B cell (primary cell): ENCODE data around the gene CSMD2. TPM values are rescaled to one million over a fixed set of nuclear protein-coding genes. Genes with fewer than 3 reads are reported as not detected.

ENCODE experiments used
- ATAC-seq: fragments of 200-7000 bp; cut with Tn5 transposase; one replicate; pipeline ENCODE4 v1.10.0; 2021; ENCODE audit warnings: low read depth, mild to moderate bottlenecking, moderate number of reproducible peaks, moderate library complexity
- CTCF ChIA-PET: fragments of 350-600 bp; sonication (Branson Sonifier 250); formaldehyde crosslinking; loops from one replicate; lab custom pipeline; 2021; ENCODE audit warnings: antibody characterized with exemption, inconsistent platforms; lab: Charles Lee
- POLR2A ChIA-PET: fragments of 350-600 bp; sonication (Branson Sonifier 250); formaldehyde crosslinking; loops from one replicate; lab custom pipeline; 2021; ENCODE audit warnings: antibody characterized with exemption; lab: Charles Lee
- DNase-seq: peaks from one replicate; pipeline ENCODE4 v3.0.0; 2013
- H2AFZ ChIP-seq: 2 replicates; pipeline ENCODE4 v1.6.1; 2012; ENCODE audit warnings: mild to moderate bottlenecking, low read depth, low read length; ENCODE audit not compliant: insufficient read depth, poor library complexity, severe bottlenecking
- H3K27ac ChIP-seq, 2 donors: 1 replicate in 1 of 2; 2 replicates in 1 of 2; pipeline ENCODE4 v1.5.1; 2012 to 2013; ENCODE audit warnings: low read length in 2 of 2, mild to moderate bottlenecking in 2 of 2, moderate library complexity in 1 of 2
- H3K27me3 ChIP-seq, 4 experiments: fragments of 200-600 bp in 1 of 4; sonication (generic) in 1 of 4; replicated peaks in 1 of 4; 1 replicate in 2 of 4; 2 replicates in 2 of 4; pipeline versions ENCODE4 v1.6.1 to v1.7.0; 2013 to 2016; ENCODE audit warnings: low read length in 3 of 4, mild to moderate bottlenecking in 2 of 4, mixed read lengths in 1 of 4, moderate library complexity in 1 of 4; ENCODE audit not compliant: insufficient read depth in 4 of 4, control insufficient read depth in 3 of 4; ENCODE audit errors: control extremely low read depth in 1 of 4
- H3K36me3 ChIP-seq, 2 experiments: replicated peaks in 1 of 2; 1 replicate in 1 of 2; 2 replicates in 1 of 2; pipeline versions ENCODE4 v1.6.1 to v1.7.1; 2013; ENCODE audit warnings: low read length in 1 of 2; ENCODE audit not compliant: insufficient read depth in 2 of 2, control insufficient read depth in 1 of 2; ENCODE audit errors: control extremely low read depth in 1 of 2, extremely low read depth in 1 of 2
- H3K4me1 ChIP-seq, 2 donors: fragments of 200-600 bp in 1 of 2; sonication (generic) in 1 of 2; 1 replicate in 1 of 2; 2 replicates in 1 of 2; pipeline versions ENCODE4 v1.5.1 to v1.6.1; 2013 to 2017; ENCODE audit warnings: low read length in 2 of 2; ENCODE audit not compliant: control insufficient read depth in 2 of 2, insufficient read depth in 2 of 2
- H3K4me2 ChIP-seq: replicated peaks from 2 replicates; pipeline ENCODE3; 2012; ENCODE audit warnings: mild to moderate bottlenecking, low read depth, low read length; ENCODE audit not compliant: poor library complexity, severe bottlenecking
- H3K4me3 ChIP-seq, 5 experiments: fragments of 200-600 bp in 1 of 5; sonication (generic) in 1 of 5; 1 replicate in 3 of 5; 2 replicates in 2 of 5; pipeline versions ENCODE4 v1.5.1 to v1.7.0; 2011 to 2016; ENCODE audit warnings: low read length in 4 of 5, mild to moderate bottlenecking in 4 of 5, low read depth in 2 of 5, control low read depth in 1 of 5, moderate library complexity in 1 of 5; ENCODE audit not compliant: insufficient read depth in 1 of 5; ENCODE audit errors: control extremely low read depth in 1 of 5, extremely low read depth in 1 of 5
- H3K79me2 ChIP-seq: fragments of 200-600 bp; sonication (generic); one replicate; pipeline ENCODE4 v1.6.0; 2016; ENCODE audit warnings: low read length; ENCODE audit not compliant: control insufficient read depth, insufficient read depth
- H3K9ac ChIP-seq: fragments of 200-600 bp; sonication (generic); 2 replicates; pipeline ENCODE4 v1.6.1; 2017; ENCODE audit warnings: mild to moderate bottlenecking, low read length, moderate library complexity
- H3K9me3 ChIP-seq, 3 donors: one replicate each; pipeline versions ENCODE4 v1.6.1 to v1.7.1; 2013; ENCODE audit warnings: low read length in 2 of 3; ENCODE audit not compliant: control insufficient read depth in 2 of 3, insufficient read depth in 1 of 3; ENCODE audit errors: control extremely low read depth in 1 of 3
- H4K20me1 ChIP-seq: 2 replicates; pipeline ENCODE4 v1.6.0; 2012; ENCODE audit warnings: mild to moderate bottlenecking, low read length; ENCODE audit not compliant: insufficient read depth, control insufficient read depth, poor library complexity, severe bottlenecking
- H3K27ac Mint-ChIP-seq: one replicate; pipeline ENCODE4 v1.8.0; 2021; ENCODE audit warnings: mixed read lengths
- H3K27me3 Mint-ChIP-seq: one replicate; pipeline ENCODE4 v1.8.0; 2021; ENCODE audit warnings: mixed read lengths
- H3K4me1 Mint-ChIP-seq: one replicate; pipeline ENCODE4 v1.8.0; 2021; ENCODE audit warnings: mixed read lengths
- H3K4me3 Mint-ChIP-seq: one replicate; pipeline ENCODE4 v1.8.0; 2021; ENCODE audit warnings: mixed read lengths
- H3K9me3 Mint-ChIP-seq: one replicate; pipeline ENCODE4 v1.8.0; 2022; ENCODE audit warnings: mixed read lengths; ENCODE audit not compliant: insufficient read depth
- CTCF ChIP-seq: fragments of 200-600 bp; IDR thresholded peaks from one replicate; pipeline ENCODE4 v1.8.0; 2022; ENCODE audit warnings: antibody characterized with exemption, mild to moderate bottlenecking
- EZH2 ChIP-seq: IDR thresholded peaks from 2 replicates; pipeline ENCODE4 v1.6.1; 2012; ENCODE audit warnings: borderline replicate concordance, low read depth, mild to moderate bottlenecking, moderate library complexity, low read length; ENCODE audit not compliant: insufficient read depth, poor library complexity, severe bottlenecking
- WGBS: methylation state at CpG from one replicate; pipeline ENCODE4 v1.1.5; 2013; ENCODE audit warnings: missing lambda C conversion rate; ENCODE audit not compliant: insufficient coverage; 5-methylcytosine and 5-hydroxymethylcytosine counted together
- intact Hi-C: fragments of 100-400 bp; cut with micrococcal nuclease; formaldehyde crosslinking; loops from one replicate; pipeline ENCODE4 v1.10.0; 2022
- polyA plus RNA-seq: library from polyadenylated mRNA; depleted of rRNA; stranded (reverse); fragments of >200 nt; gene quantifications from 2 replicates; pipeline ENCODE4 v1.2.3, GENCODE V29; 2012
- total RNA-seq, 2 donors: library from RNA; stranded (reverse); fragments of 120-200 nt in 1 of 2; gene quantifications; 1 replicate in 1 of 2; 2 replicates in 1 of 2; pipeline versions ENCODE4 v1.2.3 to v1.2.4, GENCODE V29; 2013 to 2022

Gene CSMD2
- total and polyA plus RNA-seq, 2 donors (not counting 1 experiment from before 2014, with no cell fraction given): not detected

- H2AFZ ChIP-seq: no peak overlapping the region
- Mint-ChIP-seq H3K4me1 (no peaks in the 10 kb centered on the region), H3K4me3 (no peak overlapping the region), H3K27me3 (peaks cover 23% of the 10 kb centered on the region), H3K9me3 (no peaks in the 10 kb centered on the region), H3K27ac (no peak overlapping the region)
- H3K9me3 ChIP-seq: no peaks in the 10 kb centered on the region
- intact Hi-C loops: no loop called here
- no peak for DNase-seq
- no peaks in the 10 kb centered on the region for H4K20me1 ChIP-seq
- no peak overlapping the region for H3K9ac ChIP-seq
- no peaks in the 10 kb centered on the region for H3K36me3 ChIP-seq
- ATAC-seq: no peak
- H3K27ac ChIP-seq: no peak overlapping the region
- no peaks in the 10 kb centered on the region for H3K79me2 ChIP-seq
- no peaks in the 10 kb centered on the region for H3K4me1 ChIP-seq
- TF ChIP-seq EZH2 (no peak), CTCF (no peak)
- no peak overlapping the region for H3K4me2 ChIP-seq
- WGBS: 73% methylated on average over 5 of the region's 6 CpGs
- ChIA-PET POLR2A (no interaction called here), CTCF (no interaction called here)
- H3K4me3 ChIP-seq: no peak overlapping the region
- peaks cover 0 to 6% (median 0%) of the 10 kb centered on the region in 4 experiments for H3K27me3 ChIP-seq
These were observed 452.8 kb downstream of the CSMD2 start for GRCh38 chr1:33712186-33712585.

- H3K27ac ChIP-seq: no peak overlapping the region
- POLR2A ChIA-PET: no interaction called here
- H3K27me3 ChIP-seq: peaks cover 0 to 6% (median 0%) of the 10 kb centered on the region in 4 experiments
- H3K4me1 Mint-ChIP-seq: no peaks in the 10 kb centered on the region
- no peaks in the 10 kb centered on the region for H3K9me3 Mint-ChIP-seq
- ATAC-seq: no peak
- no peaks in the 10 kb centered on the region for H4K20me1 ChIP-seq
- DNase-seq: no peak
- CTCF ChIA-PET: no interaction called here
- no peak overlapping the region for H3K4me3 Mint-ChIP-seq
- 54% methylated on average over 3 of the region's 6 CpGs for WGBS
- no peaks in the 10 kb centered on the region for H3K9me3 ChIP-seq
- peaks cover 23% of the 10 kb centered on the region for H3K27me3 Mint-ChIP-seq
- no peak overlapping the region for H3K4me2 ChIP-seq
- H3K4me1 ChIP-seq: no peaks in the 10 kb centered on the region
- H3K4me3 ChIP-seq: no peak overlapping the region
- H2AFZ ChIP-seq: no peak overlapping the region
- intact Hi-C loops: no loop called here
- no peak overlapping the region for H3K9ac ChIP-seq
- no peaks in the 10 kb centered on the region for H3K79me2 ChIP-seq
- H3K27ac Mint-ChIP-seq: no peak overlapping the region
- no peak for TF ChIP-seq CTCF
- TF ChIP-seq EZH2: no peak
- H3K36me3 ChIP-seq: no peaks in the 10 kb centered on the region
These were observed 453.5 kb downstream of the CSMD2 start for GRCh38 chr1:33711511-33711910.
